GM12878 (cell line): ENCODE data around the gene RBM4. TPM values are rescaled to one million over a fixed set of nuclear protein-coding genes. Genes with fewer than 3 reads are reported as not detected.

Experiments
- ATF3 ChIP-seq: IDR thresholded peaks from 2 replicates; pipeline ENCODE4 v1.6.1; 2011; ENCODE audit warnings: low read depth, mild to moderate bottlenecking, low read length, moderate library complexity, borderline replicate concordance; ENCODE audit errors: extremely low read depth
- CUX1 ChIP-seq: IDR thresholded peaks from 2 replicates; pipeline ENCODE4 v1.6.1; 2012; ENCODE audit warnings: improper control_type of control experiment, low read depth, low read length; ENCODE audit not compliant: insufficient replicate concordance
- EZH2 ChIP-seq: IDR thresholded peaks from 2 replicates; pipeline ENCODE4 v1.6.1; 2012; ENCODE audit warnings: low read depth, mild to moderate bottlenecking, control low read depth, inconsistent platforms, low read length, borderline replicate concordance; ENCODE audit not compliant: control insufficient read depth
- FOS ChIP-seq: IDR thresholded peaks from 3 replicates; pipeline ENCODE4 v1.6.1; 2011; ENCODE audit warnings: borderline replicate concordance; ENCODE audit not compliant: insufficient read length; ENCODE audit errors: extremely low read depth
- GABPA ChIP-seq: IDR thresholded peaks from 2 replicates; pipeline ENCODE4 v1.6.1; 2014; ENCODE audit warnings: antibody characterized with exemption, low read depth, mild to moderate bottlenecking, inconsistent platforms
- HDAC2 ChIP-seq: fragments of 200-600 bp; sonication (generic); IDR thresholded peaks from 2 replicates; pipeline ENCODE4 v1.6.1; 2017
- POLR2AphosphoS5 ChIP-seq: IDR thresholded peaks from 2 replicates; pipeline ENCODE4 v1.6.1; 2011; ENCODE audit warnings: mild to moderate bottlenecking, low read length, inconsistent platforms
- RCOR1 ChIP-seq: conservative IDR thresholded peaks from 2 replicates; pipeline ENCODE4 v1.6.1; 2012; ENCODE audit warnings: low read depth, low read length, improper control_type of control experiment
- RUNX3 ChIP-seq: IDR thresholded peaks from 2 replicates; pipeline ENCODE4 v1.6.1; 2012; ENCODE audit warnings: low read length, inconsistent platforms
- SMAD5 ChIP-seq: IDR thresholded peaks from 2 replicates; pipeline ENCODE4 v1.6.1; 2016; ENCODE audit warnings: antibody characterized with exemption, low read depth
- SREBF1 ChIP-seq: IDR thresholded peaks from 2 replicates; pipeline ENCODE4 v1.6.1; 2012; ENCODE audit warnings: mild to moderate bottlenecking, low read length
- TCF12 ChIP-seq: IDR thresholded peaks from 2 replicates; pipeline ENCODE4 v1.6.1; 2011; ENCODE audit warnings: low read depth, mild to moderate bottlenecking, low read length
- TCF3 ChIP-seq: IDR thresholded peaks from 2 replicates; pipeline ENCODE4 v1.6.1; 2012; ENCODE audit warnings: low read depth, mild to moderate bottlenecking, low read length, borderline replicate concordance; ENCODE audit not compliant: insufficient read depth
- ZSCAN29 ChIP-seq: fragments of 450-650 bp; IDR thresholded peaks from 2 replicates; pipeline ENCODE4 v1.6.1; 2017; ENCODE audit warnings: mild to moderate bottlenecking, moderate library complexity
- polyA plus RNA-seq, 11 experiments: library from polyadenylated mRNA; depleted of rRNA in 4 of 11; unstranded in 6 of 11; stranded (reverse) in 5 of 11; fragments of >200 nt; fragmentation: Nextera tagmentation in 4 of 11; fragmentation: Illumina TruSeq in 1 of 11; extraction: Ambion mirVana in 4 of 11; extraction: Trizol in 1 of 11; gene quantifications; 1 replicate in 1 of 11; 2 replicates in 10 of 11; pipeline versions ENCODE4 v1.2.1 to v1.2.3, GENCODE V29; 2011 to 2016; ENCODE audit warnings: inconsistent platforms in 2 of 11, missing spikeins in 2 of 11, low read depth in 1 of 11
- total RNA-seq, 4 experiments: library from RNA; depleted of rRNA in 3 of 4; stranded (reverse); fragments of >200 nt in 3 of 4; fragmentation: Illumina TruSeq in 1 of 4; extraction: Trizol in 1 of 4; gene quantifications; 2 replicates each; pipeline versions ENCODE4 v1.2.1 to v1.2.3, GENCODE V29; 2013 to 2021
- TF ChIP-seq, protein P1 (sequence below): fragments of 450-650 bp; IDR thresholded peaks from 2 replicates; pipeline ENCODE4 v1.6.1; 2018; ENCODE audit warnings: mild to moderate bottlenecking, low read depth, moderate library complexity; ENCODE audit not compliant: partially characterized antibody
- TF ChIP-seq, protein P2 (sequence below): fragments of 450-650 bp; IDR thresholded peaks from 2 replicates; pipeline ENCODE4 v1.6.1; 2017; ENCODE audit warnings: borderline replicate concordance
- TF ChIP-seq, protein P3 (sequence below), 3 experiments: IDR thresholded peaks in 2 of 3; conservative IDR thresholded peaks in 1 of 3; 2 replicates each; pipeline ENCODE4 v1.5.1; 2011; ENCODE audit warnings: low read depth in 3 of 3, low read length in 3 of 3, mild to moderate bottlenecking in 3 of 3, control low read depth in 2 of 3, moderate library complexity in 2 of 3, inconsistent platforms in 1 of 3, mixed read lengths in 1 of 3; ENCODE audit not compliant: control insufficient read depth in 2 of 3, insufficient read depth in 1 of 3; ENCODE audit errors: extremely low read depth in 1 of 3

Gene RBM4
- total and polyA plus RNA-seq, 10 of the 15 experiments (the other 5 are each of a cell fraction or from before 2014, with no cell fraction given), result 105 to 224 (median 138) TPM

DNA sequence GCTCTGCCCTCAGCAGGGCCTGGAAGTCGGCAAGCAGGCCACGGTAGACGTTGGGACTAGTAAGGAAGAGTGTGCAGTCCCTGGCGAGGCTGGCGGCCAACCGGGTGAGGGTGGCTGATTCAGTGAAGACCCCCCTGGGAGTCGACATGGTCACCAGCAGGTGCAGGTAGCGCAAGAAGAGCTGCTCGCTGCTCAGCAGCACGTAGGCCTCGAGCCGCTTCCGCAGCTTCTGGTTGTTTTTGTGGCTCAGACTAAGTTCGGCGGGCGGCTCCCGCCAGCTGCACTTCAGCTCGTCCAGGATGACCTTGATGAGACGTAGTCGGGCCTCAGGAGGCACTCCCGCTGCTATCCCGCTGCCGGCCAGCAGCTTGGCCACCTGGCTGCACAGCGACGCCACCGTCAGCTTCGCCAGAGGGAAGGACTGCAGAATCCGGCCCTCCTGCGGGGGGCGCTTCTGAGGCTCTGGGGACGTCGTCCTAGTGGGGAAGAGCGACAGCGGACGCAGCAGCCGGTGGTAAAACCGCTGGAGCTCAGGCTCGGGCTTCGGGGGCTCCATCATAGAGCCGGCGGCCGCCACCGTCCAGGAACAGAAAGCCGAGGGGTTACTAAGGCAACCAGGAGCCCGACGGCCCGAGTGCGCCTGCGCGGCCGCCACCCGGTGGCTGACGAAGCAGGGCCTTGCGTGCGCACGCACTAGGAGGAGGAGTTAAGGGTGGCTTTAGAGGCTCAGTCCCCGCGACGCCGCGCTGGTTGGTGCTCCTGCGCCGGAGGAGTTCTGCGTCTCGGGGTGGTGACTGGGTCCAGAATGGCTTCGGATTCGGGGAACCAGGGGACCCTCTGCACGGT is 45.8 kb upstream of the RBM4 start, which contains the start of the genes CCDC87 and CCS (continued):
- TF ChIP-seq CUX1, result no peak
- TF ChIP-seq SMAD5, result peak; percentile 86
- TF ChIP-seq EZH2, result no peak
- TF ChIP-seq, protein P1, sequence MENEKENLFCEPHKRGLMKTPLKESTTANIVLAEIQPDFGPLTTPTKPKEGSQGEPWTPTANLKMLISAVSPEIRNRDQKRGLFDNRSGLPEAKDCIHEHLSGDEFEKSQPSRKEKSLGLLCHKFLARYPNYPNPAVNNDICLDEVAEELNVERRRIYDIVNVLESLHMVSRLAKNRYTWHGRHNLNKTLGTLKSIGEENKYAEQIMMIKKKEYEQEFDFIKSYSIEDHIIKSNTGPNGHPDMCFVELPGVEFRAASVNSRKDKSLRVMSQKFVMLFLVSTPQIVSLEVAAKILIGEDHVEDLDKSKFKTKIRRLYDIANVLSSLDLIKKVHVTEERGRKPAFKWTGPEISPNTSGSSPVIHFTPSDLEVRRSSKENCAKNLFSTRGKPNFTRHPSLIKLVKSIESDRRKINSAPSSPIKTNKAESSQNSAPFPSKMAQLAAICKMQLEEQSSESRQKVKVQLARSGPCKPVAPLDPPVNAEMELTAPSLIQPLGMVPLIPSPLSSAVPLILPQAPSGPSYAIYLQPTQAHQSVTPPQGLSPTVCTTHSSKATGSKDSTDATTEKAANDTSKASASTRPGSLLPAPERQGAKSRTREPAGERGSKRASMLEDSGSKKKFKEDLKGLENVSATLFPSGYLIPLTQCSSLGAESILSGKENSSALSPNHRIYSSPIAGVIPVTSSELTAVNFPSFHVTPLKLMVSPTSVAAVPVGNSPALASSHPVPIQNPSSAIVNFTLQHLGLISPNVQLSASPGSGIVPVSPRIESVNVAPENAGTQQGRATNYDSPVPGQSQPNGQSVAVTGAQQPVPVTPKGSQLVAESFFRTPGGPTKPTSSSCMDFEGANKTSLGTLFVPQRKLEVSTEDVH, result no peak
- no peak for TF ChIP-seq TCF3
- no peak for TF ChIP-seq GABPA
- no peak for TF ChIP-seq FOS
- TF ChIP-seq RUNX3, result no peak
- peak; percentile 97 for TF ChIP-seq POLR2AphosphoS5
- TF ChIP-seq RCOR1, result no peak
- TF ChIP-seq, protein P2, sequence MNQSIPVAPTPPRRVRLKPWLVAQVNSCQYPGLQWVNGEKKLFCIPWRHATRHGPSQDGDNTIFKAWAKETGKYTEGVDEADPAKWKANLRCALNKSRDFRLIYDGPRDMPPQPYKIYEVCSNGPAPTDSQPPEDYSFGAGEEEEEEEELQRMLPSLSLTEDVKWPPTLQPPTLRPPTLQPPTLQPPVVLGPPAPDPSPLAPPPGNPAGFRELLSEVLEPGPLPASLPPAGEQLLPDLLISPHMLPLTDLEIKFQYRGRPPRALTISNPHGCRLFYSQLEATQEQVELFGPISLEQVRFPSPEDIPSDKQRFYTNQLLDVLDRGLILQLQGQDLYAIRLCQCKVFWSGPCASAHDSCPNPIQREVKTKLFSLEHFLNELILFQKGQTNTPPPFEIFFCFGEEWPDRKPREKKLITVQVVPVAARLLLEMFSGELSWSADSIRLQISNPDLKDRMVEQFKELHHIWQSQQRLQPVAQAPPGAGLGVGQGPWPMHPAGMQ, result no peak
- peak; percentile 68; the same call in 1 of the 2 replicates for TF ChIP-seq TCF12
- TF ChIP-seq SREBF1, result no peak
- TF ChIP-seq ATF3, result no peak
- no peak for TF ChIP-seq ZSCAN29
- TF ChIP-seq HDAC2, result no peak
- TF ChIP-seq, protein P3, sequence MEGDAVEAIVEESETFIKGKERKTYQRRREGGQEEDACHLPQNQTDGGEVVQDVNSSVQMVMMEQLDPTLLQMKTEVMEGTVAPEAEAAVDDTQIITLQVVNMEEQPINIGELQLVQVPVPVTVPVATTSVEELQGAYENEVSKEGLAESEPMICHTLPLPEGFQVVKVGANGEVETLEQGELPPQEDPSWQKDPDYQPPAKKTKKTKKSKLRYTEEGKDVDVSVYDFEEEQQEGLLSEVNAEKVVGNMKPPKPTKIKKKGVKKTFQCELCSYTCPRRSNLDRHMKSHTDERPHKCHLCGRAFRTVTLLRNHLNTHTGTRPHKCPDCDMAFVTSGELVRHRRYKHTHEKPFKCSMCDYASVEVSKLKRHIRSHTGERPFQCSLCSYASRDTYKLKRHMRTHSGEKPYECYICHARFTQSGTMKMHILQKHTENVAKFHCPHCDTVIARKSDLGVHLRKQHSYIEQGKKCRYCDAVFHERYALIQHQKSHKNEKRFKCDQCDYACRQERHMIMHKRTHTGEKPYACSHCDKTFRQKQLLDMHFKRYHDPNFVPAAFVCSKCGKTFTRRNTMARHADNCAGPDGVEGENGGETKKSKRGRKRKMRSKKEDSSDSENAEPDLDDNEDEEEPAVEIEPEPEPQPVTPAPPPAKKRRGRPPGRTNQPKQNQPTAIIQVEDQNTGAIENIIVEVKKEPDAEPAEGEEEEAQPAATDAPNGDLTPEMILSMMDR (IDR thresholded peaks at IDR 0.05 in 2 of 3, conservative IDR thresholded peaks at IDR 0.05 in 1 of 3; ENCODE audit: control insufficient read depth in 2 of 3, extremely low read depth in 1 of 3, insufficient read depth in 1 of 3, low read depth in 3 of 3, low read length in 3 of 3), result peak; percentile 55 to 68 (median 56)
